CD4-positive, alpha-beta T cell treated with Interleukin-4 for 4 hours (primary cell): ENCODE measurements around the gene KLF14.
"Not testable (repeated sequence)": the region's sequence is repeated elsewhere in the genome, so short reads cannot be mapped to it uniquely, and the experiment has no call there.

Source experiments
- DNase-seq: peaks from one replicate; pipeline ENCODE4 v3.0.0-alpha.2; 2020

KLF14 gene

GRCh38 chr7:130733931-130734814 lies at the start of gene KLF14:
Gene KLF14, minus strand, starts transcription at chr7:130734207. Its CDS starts 174 bp downstream, at chr7:130734033.
- no peak for DNase-seq

- DNase-seq: no peak
Measured at GRCh38 chr7:130781346-130781745, 47.3 kb upstream of the KLF14 start.

- no peak for DNase-seq
Measured at GRCh38 chr7:130777426-130777825, 43.4 kb upstream of the KLF14 start.

GRCh38 chr7:130772456-130772855 lies 38.4 kb upstream of the KLF14 start:
- DNase-seq: not testable (repeated sequence)

- DNase-seq: no peak
Measured at GRCh38 chr7:130768854-130769253, 34.8 kb upstream of the KLF14 start.

GRCh38 chr7:130764569-130764968 lies 30.6 kb upstream of the KLF14 start:
- not testable (repeated sequence) for DNase-seq

- peak; percentile 37 for DNase-seq
Measured at GRCh38 chr7:130758429-130759056, 24.5 kb upstream of the KLF14 start.

GRCh38 chr7:130756316-130756715 lies 22.3 kb upstream of the KLF14 start:
- no peak for DNase-seq

- no peak for DNase-seq
Measured at GRCh38 chr7:130752424-130752823, 18.4 kb upstream of the KLF14 start.

- DNase-seq: no peak
Measured at GRCh38 chr7:130750755-130751154, 16.7 kb upstream of the KLF14 start.

GRCh38 chr7:130748531-130749389 lies 14.8 kb upstream of the KLF14 start:
- no peak for DNase-seq

GRCh38 chr7:130741331-130741995 lies 7.5 kb upstream of the KLF14 start:
- DNase-seq: no peak

GRCh38 chr7:130740606-130741005 lies 6.6 kb upstream of the KLF14 start:
- no peak for DNase-seq

GRCh38 chr7:130736298-130736900 lies 2.4 kb upstream of the KLF14 start:
- DNase-seq: no peak

- no peak for DNase-seq
Measured at GRCh38 chr7:130734815-130735716, 1.1 kb upstream of the KLF14 start.

- DNase-seq: no peak
Measured at GRCh38 chr7:130732980-130733930, 752 bp downstream of the KLF14 start.

- no peak for DNase-seq
Measured at GRCh38 chr7:130723784-130724183, 10.2 kb downstream of the KLF14 start.

- no peak for DNase-seq
Measured at GRCh38 chr7:130721486-130722277, 12.3 kb downstream of the KLF14 start.

- DNase-seq: no peak
Measured at GRCh38 chr7:130719541-130719940, 14.5 kb downstream of the KLF14 start.
